Glutamatergic neuron (in vitro differentiated cells): ENCODE results near the gene LZTS3. TPM values are rescaled to one million over a fixed set of nuclear protein-coding genes. Genes with fewer than 3 reads are reported as not detected.
A peak's percentile ranks its signal among the peaks of the same experiment; 100 is the strongest.

Source experiments
- DNase-seq: peaks from one replicate; pipeline ENCODE4 v3.0.0; 2022
- H3K27ac Mint-ChIP-seq: one replicate; pipeline ENCODE4 v1.8.0; 2020; ENCODE audit warnings: mild to moderate bottlenecking, mixed read lengths, inconsistent platforms; ENCODE audit not compliant: unreplicated experiment
- H3K27me3 Mint-ChIP-seq: one replicate; pipeline ENCODE4 v1.8.0; 2020; ENCODE audit warnings: mild to moderate bottlenecking, moderate library complexity, mixed read lengths, inconsistent platforms; ENCODE audit not compliant: unreplicated experiment
- H3K36me3 Mint-ChIP-seq: one replicate; pipeline ENCODE4 v1.8.0; 2020; ENCODE audit warnings: mild to moderate bottlenecking, mixed read lengths, inconsistent platforms; ENCODE audit not compliant: unreplicated experiment
- H3K4me1 Mint-ChIP-seq: one replicate; pipeline ENCODE4 v1.8.0; 2020; ENCODE audit warnings: mild to moderate bottlenecking, low read depth, mixed read lengths, inconsistent platforms; ENCODE audit not compliant: unreplicated experiment
- H3K4me3 Mint-ChIP-seq: one replicate; pipeline ENCODE4 v1.8.0; 2020; ENCODE audit warnings: mild to moderate bottlenecking, mixed read lengths, inconsistent platforms; ENCODE audit not compliant: unreplicated experiment
- H3K9me3 Mint-ChIP-seq: one replicate; pipeline ENCODE4 v1.8.0; 2020; ENCODE audit warnings: mild to moderate bottlenecking, moderate library complexity, mixed read lengths, inconsistent platforms; ENCODE audit not compliant: unreplicated experiment
- total RNA-seq: library from RNA; stranded (reverse); fragmentation: NEBNext Ultra II Directional; extraction: Animal tissue kit (Norgen Biotek cat#: 25700); gene quantifications from one replicate; pipeline ENCODE4 v1.2.1, GENCODE V29; 2021; ENCODE audit not compliant: unreplicated experiment
- TF ChIP-seq, protein P1 (sequence below): fragments of 200-600 bp; sonication (generic); IDR thresholded peaks from one replicate; pipeline ENCODE4 v1.5.0; 2021; ENCODE audit not compliant: partially characterized antibody, unreplicated experiment

LZTS3 gene
- total RNA-seq, 1 donor from 2014 or later, result 56.8 TPM

DNA sequence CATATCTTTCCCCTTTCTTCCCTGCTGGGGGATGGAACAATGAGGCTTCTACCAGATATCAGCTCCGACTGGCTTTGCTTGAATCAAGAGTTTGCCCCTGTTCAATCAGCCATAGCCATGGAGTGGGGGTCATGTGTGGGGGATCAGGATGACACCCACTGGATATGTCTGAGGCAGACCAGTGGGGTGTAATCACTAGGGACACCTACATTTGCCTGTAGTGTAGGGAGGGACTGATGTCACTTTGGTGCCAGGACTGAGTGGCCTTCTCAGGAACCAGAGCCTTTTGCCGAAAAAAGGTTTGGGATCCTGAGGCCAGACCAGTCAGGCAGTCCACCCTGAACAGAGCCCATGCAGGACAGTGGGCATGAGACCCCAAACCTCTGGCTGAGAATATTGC is 37.0 kb upstream of the LZTS3 start:
- Mint-ChIP-seq H3K27ac (no peak overlapping the region), H3K4me3 (peak overlapping the region; percentile 93), H3K36me3 (no peaks in the 10 kb centered on the region), H3K9me3 (peaks cover 1% of the 10 kb centered on the region), H3K4me1 (peaks cover 1% of the 10 kb centered on the region), H3K27me3 (no peaks in the 10 kb centered on the region)
- no peak for DNase-seq
- TF ChIP-seq, protein P1, sequence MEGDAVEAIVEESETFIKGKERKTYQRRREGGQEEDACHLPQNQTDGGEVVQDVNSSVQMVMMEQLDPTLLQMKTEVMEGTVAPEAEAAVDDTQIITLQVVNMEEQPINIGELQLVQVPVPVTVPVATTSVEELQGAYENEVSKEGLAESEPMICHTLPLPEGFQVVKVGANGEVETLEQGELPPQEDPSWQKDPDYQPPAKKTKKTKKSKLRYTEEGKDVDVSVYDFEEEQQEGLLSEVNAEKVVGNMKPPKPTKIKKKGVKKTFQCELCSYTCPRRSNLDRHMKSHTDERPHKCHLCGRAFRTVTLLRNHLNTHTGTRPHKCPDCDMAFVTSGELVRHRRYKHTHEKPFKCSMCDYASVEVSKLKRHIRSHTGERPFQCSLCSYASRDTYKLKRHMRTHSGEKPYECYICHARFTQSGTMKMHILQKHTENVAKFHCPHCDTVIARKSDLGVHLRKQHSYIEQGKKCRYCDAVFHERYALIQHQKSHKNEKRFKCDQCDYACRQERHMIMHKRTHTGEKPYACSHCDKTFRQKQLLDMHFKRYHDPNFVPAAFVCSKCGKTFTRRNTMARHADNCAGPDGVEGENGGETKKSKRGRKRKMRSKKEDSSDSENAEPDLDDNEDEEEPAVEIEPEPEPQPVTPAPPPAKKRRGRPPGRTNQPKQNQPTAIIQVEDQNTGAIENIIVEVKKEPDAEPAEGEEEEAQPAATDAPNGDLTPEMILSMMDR, result no peak

DNA sequence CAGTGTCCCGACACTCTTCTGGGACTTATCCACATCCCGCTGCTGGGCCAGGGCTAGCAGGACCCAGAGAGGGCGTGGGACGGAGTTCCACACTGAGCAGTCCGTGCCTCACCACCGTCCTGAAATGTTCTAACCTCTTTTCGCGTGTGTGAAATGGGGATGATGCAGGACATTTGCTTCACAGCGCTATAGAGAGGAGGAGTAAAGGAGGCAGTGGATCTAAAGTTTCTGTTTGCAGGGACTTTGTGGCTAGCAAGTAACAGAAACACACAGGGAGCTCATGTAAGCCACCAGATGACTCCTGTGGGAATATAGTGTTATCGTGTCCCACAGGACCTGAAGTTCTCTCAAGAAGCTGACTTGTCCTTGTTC is 36.6 kb upstream of the LZTS3 start:
- no peaks in the 10 kb centered on the region for H3K27me3 Mint-ChIP-seq
- peaks cover 1% of the 10 kb centered on the region for H3K4me1 Mint-ChIP-seq
- peak overlapping the region; percentile 74 for H3K27ac Mint-ChIP-seq
- no peak for DNase-seq
- H3K4me3 Mint-ChIP-seq, result peak overlapping the region; percentile 93
- H3K36me3 Mint-ChIP-seq, result no peaks in the 10 kb centered on the region
- peaks cover 1% of the 10 kb centered on the region for H3K9me3 Mint-ChIP-seq
- TF ChIP-seq, protein P1, result no peak

GRCh38 chr20:3209257-3209945 is 36.1 kb upstream of the LZTS3 start, which contains the start of gene ITPA:
Gene ITPA (plus strand): TSS chr20:3209498. CDS start chr20:3209552, 54 bp downstream.
- peak within 1 kb of the TSS; percentile 98 for H3K4me3 Mint-ChIP-seq
- peaks cover 1% of the 10 kb centered on the region for H3K9me3 Mint-ChIP-seq
- no peaks in the 10 kb centered on the region for H3K36me3 Mint-ChIP-seq
- TF ChIP-seq, protein P1, result no peak
- peak within 1 kb of the TSS; percentile 86 for H3K27ac Mint-ChIP-seq
- peaks cover 1% of the 10 kb centered on the region for H3K4me1 Mint-ChIP-seq
- no peaks in the 10 kb centered on the region for H3K27me3 Mint-ChIP-seq
- peak; percentile 75 for DNase-seq

DNA sequence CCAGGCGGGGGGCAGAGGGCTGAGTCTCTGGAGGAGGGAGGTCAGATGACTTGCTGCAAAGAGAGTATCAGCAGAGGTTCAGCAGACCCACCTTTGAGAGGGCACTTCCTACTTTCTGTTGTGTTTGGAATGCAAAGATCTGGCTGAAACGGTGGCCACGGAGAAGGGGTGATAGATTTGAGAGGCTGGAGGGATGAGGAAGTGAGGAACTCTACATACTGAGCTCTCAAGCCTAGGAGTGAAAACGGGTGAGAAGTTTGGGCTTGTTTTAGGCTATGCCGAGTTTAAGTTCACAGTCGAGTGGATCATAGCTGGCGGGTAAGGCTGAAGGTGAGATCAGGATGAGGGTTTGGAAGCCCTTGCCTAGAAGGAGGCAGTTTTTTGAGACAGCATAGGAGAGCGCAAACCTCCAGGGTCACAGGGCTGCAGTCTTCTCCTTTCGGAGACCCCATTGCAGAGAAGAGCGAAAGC is 35.5 kb upstream of the LZTS3 start:
- no peak for DNase-seq
- TF ChIP-seq, protein P1, result no peak
- Mint-ChIP-seq H3K27ac (peak overlapping the region; percentile 86), H3K4me1 (peaks cover 1% of the 10 kb centered on the region), H3K36me3 (no peaks in the 10 kb centered on the region), H3K27me3 (no peaks in the 10 kb centered on the region), H3K4me3 (peak overlapping the region; percentile 98), H3K9me3 (peaks cover 2% of the 10 kb centered on the region)

- H3K4me1 Mint-ChIP-seq, result peaks cover 1% of the 10 kb centered on the region
- H3K27me3 Mint-ChIP-seq, result no peaks in the 10 kb centered on the region
- H3K9me3 Mint-ChIP-seq, result peaks cover 2% of the 10 kb centered on the region
- H3K27ac Mint-ChIP-seq, result peak within 1 kb of the TSS; percentile 82
- TF ChIP-seq, protein P1, result no peak
- DNase-seq, result peak; percentile 88
- peak within 1 kb of the TSS; percentile 95 for H3K4me3 Mint-ChIP-seq
- no peaks in the 10 kb centered on the region for H3K36me3 Mint-ChIP-seq
These were observed 30.9 kb upstream of the LZTS3 start, which contains the start of gene DDRGK1 for GRCh38 chr20:3204124-3204794. Gene DDRGK1 (minus strand): TSS chr20:3204682. CDS start chr20:3204627, 55 bp downstream.
